Endothelial cell (in vitro differentiated cells): ENCODE data around the gene SLC2A9. TPM values are rescaled to one million over a fixed set of nuclear protein-coding genes. Genes with fewer than 3 reads are reported as not detected.

Experiments
- DNase-seq: peaks from one replicate; pipeline ENCODE4 v3.0.0; 2021; ENCODE audit warnings: low spot score
- H3K27ac Mint-ChIP-seq: one replicate; pipeline ENCODE4 v1.8.0; 2021; ENCODE audit warnings: mixed read lengths, inconsistent platforms; ENCODE audit not compliant: unreplicated experiment
- H3K27me3 Mint-ChIP-seq: one replicate; pipeline ENCODE4 v1.8.0; 2021; ENCODE audit warnings: mild to moderate bottlenecking, moderate library complexity, mixed read lengths, inconsistent platforms; ENCODE audit not compliant: unreplicated experiment
- H3K36me3 Mint-ChIP-seq: one replicate; pipeline ENCODE4 v1.8.0; 2021; ENCODE audit warnings: mild to moderate bottlenecking, low read depth, mixed read lengths, inconsistent platforms; ENCODE audit not compliant: unreplicated experiment
- H3K4me1 Mint-ChIP-seq: one replicate; pipeline ENCODE4 v1.8.0; 2021; ENCODE audit warnings: mild to moderate bottlenecking, mixed read lengths, inconsistent platforms; ENCODE audit not compliant: unreplicated experiment
- H3K4me3 Mint-ChIP-seq: one replicate; pipeline ENCODE4 v1.8.0; 2021; ENCODE audit warnings: mild to moderate bottlenecking, mixed read lengths, inconsistent platforms; ENCODE audit not compliant: unreplicated experiment
- H3K9me3 Mint-ChIP-seq: one replicate; pipeline ENCODE4 v1.8.0; 2021; ENCODE audit warnings: mixed read lengths, inconsistent platforms; ENCODE audit not compliant: unreplicated experiment
- CTCF ChIP-seq: fragments of 200-600 bp; sonication (generic); IDR thresholded peaks from one replicate; pipeline ENCODE4 v1.5.0; 2021; ENCODE audit warnings: antibody characterized with exemption; ENCODE audit not compliant: unreplicated experiment
- total RNA-seq: library from RNA; stranded (reverse); fragmentation: NEBNext Ultra II Directional; extraction: Animal tissue kit (Norgen Biotek cat#: 25700); gene quantifications from one replicate; pipeline ENCODE4 v1.2.1, GENCODE V29; 2021; ENCODE audit not compliant: unreplicated experiment

The SLC2A9 gene
- total RNA-seq, 1 donor from 2014 or later, result 0.72 TPM

DNA sequence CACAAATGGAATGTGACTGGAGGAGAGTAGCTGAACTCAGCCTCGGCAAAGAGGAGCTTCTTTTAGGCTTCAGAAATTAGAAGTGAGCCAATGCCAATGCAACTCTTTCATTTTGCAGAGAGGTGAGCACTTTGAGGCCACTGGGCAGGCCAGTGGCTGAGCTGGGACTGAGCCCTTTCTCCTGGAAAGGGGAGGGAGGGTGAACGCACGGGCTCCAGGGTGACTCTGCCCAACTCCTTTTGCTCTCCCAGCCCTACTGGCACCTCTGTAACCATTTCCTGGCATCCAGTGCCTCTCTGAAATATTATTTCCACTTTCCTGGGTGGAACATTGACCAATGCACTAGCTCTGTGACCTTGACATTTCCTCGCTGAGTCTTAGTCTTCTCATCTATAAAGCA, 88.1 kb downstream of the SLC2A9 start:
- no peak for DNase-seq
- Mint-ChIP-seq H3K27ac (no peak overlapping the region), H3K36me3 (no peaks in the 10 kb centered on the region), H3K4me1 (no peaks in the 10 kb centered on the region), H3K4me3 (no peak overlapping the region), H3K27me3 (no peaks in the 10 kb centered on the region), H3K9me3 (no peaks in the 10 kb centered on the region)
- TF ChIP-seq CTCF, result no peak

DNA sequence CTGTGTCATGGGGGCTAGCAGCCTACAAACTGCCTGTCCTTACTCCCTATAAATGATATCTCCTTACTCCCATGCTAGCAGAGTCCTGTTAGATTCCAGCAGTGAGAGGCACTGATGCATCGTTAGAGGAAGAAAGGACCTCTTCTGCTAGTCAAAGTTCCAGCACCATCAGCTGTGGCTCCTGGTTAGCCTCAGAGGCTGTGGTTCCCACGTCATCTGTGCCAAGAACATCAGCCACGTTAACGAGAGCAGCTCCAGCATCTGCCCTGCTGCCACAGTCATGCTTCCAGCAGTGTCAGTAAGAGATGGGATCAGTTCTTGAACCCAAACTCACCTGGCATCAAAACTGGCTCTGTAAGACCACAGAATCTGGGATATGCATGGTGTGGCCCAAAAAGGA, 88.5 kb downstream of the SLC2A9 start:
- DNase-seq, result no peak
- no peaks in the 10 kb centered on the region for H3K9me3 Mint-ChIP-seq
- no peak overlapping the region for H3K27ac Mint-ChIP-seq
- H3K36me3 Mint-ChIP-seq, result no peaks in the 10 kb centered on the region
- H3K27me3 Mint-ChIP-seq, result no peaks in the 10 kb centered on the region
- H3K4me3 Mint-ChIP-seq, result no peak overlapping the region
- no peaks in the 10 kb centered on the region for H3K4me1 Mint-ChIP-seq
- no peak for TF ChIP-seq CTCF

- Mint-ChIP-seq H3K36me3 (no peaks in the 10 kb centered on the region), H3K4me1 (no peaks in the 10 kb centered on the region), H3K4me3 (no peak overlapping the region), H3K27ac (no peak overlapping the region), H3K9me3 (no peaks in the 10 kb centered on the region), H3K27me3 (no peaks in the 10 kb centered on the region)
- TF ChIP-seq CTCF, result no peak
- no peak for DNase-seq
Measured at GRCh38 chr4:9931146-9931545, 90.2 kb downstream of the SLC2A9 start.

- no peak for DNase-seq
- Mint-ChIP-seq H3K4me1 (no peaks in the 10 kb centered on the region), H3K27ac (no peak overlapping the region), H3K4me3 (no peak overlapping the region), H3K36me3 (no peaks in the 10 kb centered on the region), H3K27me3 (peaks cover 3% of the 10 kb centered on the region), H3K9me3 (no peaks in the 10 kb centered on the region)
- no peak for TF ChIP-seq CTCF
Measured at GRCh38 chr4:9929111-9929510, 92.2 kb downstream of the SLC2A9 start.

GRCh38 chr4:9927341-9928007, 93.8 kb downstream of the SLC2A9 start:
- no peak for TF ChIP-seq CTCF
- H3K9me3 Mint-ChIP-seq, result no peaks in the 10 kb centered on the region
- H3K4me1 Mint-ChIP-seq, result no peaks in the 10 kb centered on the region
- no peak overlapping the region for H3K4me3 Mint-ChIP-seq
- H3K27me3 Mint-ChIP-seq, result peaks cover 3% of the 10 kb centered on the region
- DNase-seq, result no peak
- H3K27ac Mint-ChIP-seq, result no peak overlapping the region
- no peaks in the 10 kb centered on the region for H3K36me3 Mint-ChIP-seq
